ENCODE data around the gene TP53BP1.

DNA sequence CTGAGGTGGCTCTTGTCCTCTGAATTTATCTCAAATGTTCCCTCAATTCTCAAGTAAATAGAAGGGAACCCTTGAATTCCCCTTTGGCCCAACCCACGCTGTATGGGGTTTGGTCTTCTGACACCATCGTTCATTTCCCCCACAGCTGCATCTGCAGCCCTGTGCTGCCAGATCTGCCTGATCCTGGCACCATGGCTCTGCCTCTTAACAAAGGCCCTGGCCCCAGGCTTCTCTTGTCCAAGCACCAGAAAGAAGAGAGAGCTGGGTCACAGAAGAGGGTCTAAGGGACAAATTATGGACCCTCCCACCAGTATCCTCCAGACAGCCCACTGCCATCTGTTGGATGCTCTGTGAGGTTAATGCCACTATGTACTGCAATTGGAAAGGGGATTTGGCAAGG is 26.2 kb upstream of the TP53BP1 start:
- TF ChIP-seq CTCF (conservative IDR thresholded peaks at IDR 0.05; ENCODE audit: low read length): no peak
- TF ChIP-seq EZH2phosphoT487 (IDR thresholded peaks at IDR 0.05; ENCODE audit: borderline replicate concordance): no peak
